HEK293 (cell line): ENCODE measurements around the gene LIN7C.

ENCODE experiments used
- CTCF ChIA-PET: fragments of 350-600 bp; formaldehyde crosslinking; extraction: SDS; loops from one replicate; lab custom pipeline; 2021; ENCODE audit warnings: antibody characterized with exemption; lab: Yijun Ruan, JAX
- POLR2A ChIA-PET: fragments of 300-600 bp; formaldehyde crosslinking; extraction: SDS; loops from one replicate; lab custom pipeline; 2020; ENCODE audit warnings: antibody characterized with exemption, inconsistent platforms; lab: Yijun Ruan, JAX
- H3K27ac ChIP-seq: fragments of 200-500 bp; sonication (Bioruptor generic); 2 replicates; pipeline ENCODE4 v1.5.1; 2014; ENCODE audit warnings: low read depth, low read length, control low read depth, inconsistent platforms; ENCODE audit errors: extremely low read depth
- H3K36me3 ChIP-seq, 2 experiments: fragments of 200-500 bp in 1 of 2; sonication (Bioruptor generic) in 1 of 2; 1 replicate in 1 of 2; 2 replicates in 1 of 2; pipeline ENCODE4 v1.5.1; 2014 to 2017; ENCODE audit warnings: inconsistent platforms in 2 of 2, low read length in 2 of 2; ENCODE audit not compliant: control insufficient read depth in 2 of 2, insufficient read depth in 1 of 2
- H3K4me1 ChIP-seq: fragments of 200-500 bp; sonication (Bioruptor generic); 2 replicates; pipeline ENCODE4 v1.5.1; 2014; ENCODE audit warnings: mild to moderate bottlenecking, low read length, inconsistent platforms; ENCODE audit not compliant: control insufficient read depth, insufficient read depth
- H3K4me3 ChIP-seq: 2 replicates; pipeline ENCODE4 v1.5.1; 2011; ENCODE audit warnings: low read depth, mild to moderate bottlenecking, control low read depth, low read length, moderate library complexity
- H3K9me3 ChIP-seq: fragments of 200-500 bp; sonication (Bioruptor generic); 2 replicates; pipeline ENCODE4 v1.5.1; 2014; ENCODE audit warnings: low read depth, low read length, inconsistent platforms; ENCODE audit not compliant: control insufficient read depth, insufficient read depth
- HOXC10 ChIP-seq: sonication (generic); formaldehyde crosslinking; IDR thresholded peaks from 2 replicates; pipeline ENCODE4 v1.8.1; 2023; ENCODE audit warnings: mild to moderate bottlenecking, missing genetic modification reagents
- TRIM28 ChIP-seq: IDR thresholded peaks from 2 replicates; pipeline ENCODE4 v1.6.1; 2011; ENCODE audit warnings: low read length, control low read depth, borderline replicate concordance
- TSHZ1 ChIP-seq: fragments of 450-650 bp; formaldehyde crosslinking; IDR thresholded peaks from 2 replicates; pipeline ENCODE4 v1.5.1; 2016; ENCODE audit warnings: missing biosample characterization, missing genetic modification characterization, borderline replicate concordance
- ZBTB20 ChIP-seq: fragments of 450-650 bp; formaldehyde crosslinking; IDR thresholded peaks from 2 replicates; pipeline ENCODE4 v1.5.1; 2016; ENCODE audit warnings: missing biosample characterization, missing genetic modification characterization
- ZBTB48 ChIP-seq: fragments of 450-650 bp; formaldehyde crosslinking; IDR thresholded peaks from 2 replicates; pipeline ENCODE4 v1.5.1; 2016; ENCODE audit warnings: missing biosample characterization, missing genetic modification characterization
- ZNF146 ChIP-seq: fragments of 450-650 bp; formaldehyde crosslinking; IDR thresholded peaks from 2 replicates; pipeline ENCODE4 v1.5.1; 2016; ENCODE audit warnings: missing biosample characterization, missing genetic modification characterization
- ZNF174 ChIP-seq: fragments of 450-650 bp; formaldehyde crosslinking; IDR thresholded peaks from 2 replicates; pipeline ENCODE4 v1.5.0; 2017; ENCODE audit warnings: missing biosample characterization, mild to moderate bottlenecking, missing genetic modification characterization
- ZNF175 ChIP-seq: fragments of 450-650 bp; formaldehyde crosslinking; IDR thresholded peaks from 2 replicates; pipeline ENCODE4 v1.5.1; 2016; ENCODE audit warnings: missing biosample characterization, missing genetic modification characterization
- ZNF184 ChIP-seq: fragments of 450-650 bp; IDR thresholded peaks from 2 replicates; pipeline ENCODE4 v1.5.1; 2018; ENCODE audit warnings: missing biosample characterization, mild to moderate bottlenecking, missing genetic modification characterization
- ZNF280C ChIP-seq: fragments of 450-650 bp; formaldehyde crosslinking; IDR thresholded peaks from 2 replicates; pipeline ENCODE4 v1.5.1; 2016; ENCODE audit warnings: missing biosample characterization, missing genetic modification characterization
- ZNF302 ChIP-seq: fragments of 450-650 bp; formaldehyde crosslinking; IDR thresholded peaks from 2 replicates; pipeline ENCODE4 v1.5.1; 2016; ENCODE audit warnings: missing biosample characterization, missing genetic modification characterization, low read depth
- ZNF37A ChIP-seq: fragments of 450-650 bp; IDR thresholded peaks from 2 replicates; pipeline ENCODE4 v1.5.1; 2018; ENCODE audit warnings: missing biosample characterization, missing genetic modification characterization
- ZNF416 ChIP-seq: fragments of 450-650 bp; formaldehyde crosslinking; IDR thresholded peaks from 2 replicates; pipeline ENCODE4 v1.5.1; 2016; ENCODE audit warnings: missing biosample characterization, missing genetic modification characterization
- ZNF544 ChIP-seq: fragments of 450-650 bp; formaldehyde crosslinking; IDR thresholded peaks from 2 replicates; pipeline ENCODE4 v1.5.0; 2017; ENCODE audit warnings: missing biosample characterization, missing genetic modification characterization
- ZNF571 ChIP-seq: fragments of 450-650 bp; formaldehyde crosslinking; IDR thresholded peaks from 2 replicates; pipeline ENCODE4 v1.5.0; 2017; ENCODE audit warnings: missing biosample characterization, missing genetic modification characterization
- ZNF600 ChIP-seq: fragments of 450-650 bp; formaldehyde crosslinking; IDR thresholded peaks from 2 replicates; pipeline ENCODE4 v1.5.1; 2016; ENCODE audit warnings: missing biosample characterization, missing genetic modification characterization
- ZNF670 ChIP-seq: fragments of 450-650 bp; formaldehyde crosslinking; IDR thresholded peaks from 2 replicates; pipeline ENCODE4 v1.5.1; 2016; ENCODE audit warnings: missing biosample characterization, missing genetic modification characterization, low read depth
- ZNF785 ChIP-seq: fragments of 450-650 bp; formaldehyde crosslinking; IDR thresholded peaks from 2 replicates; pipeline ENCODE4 v1.5.1; 2016; ENCODE audit warnings: missing biosample characterization, missing genetic modification characterization
- ZSCAN23 ChIP-seq: fragments of 450-650 bp; formaldehyde crosslinking; IDR thresholded peaks from 2 replicates; pipeline ENCODE4 v1.5.1; 2016; ENCODE audit warnings: missing biosample characterization, missing genetic modification characterization
- ZSCAN30 ChIP-seq: fragments of 450-650 bp; IDR thresholded peaks from 2 replicates; pipeline ENCODE4 v1.5.1; 2018; ENCODE audit warnings: missing biosample characterization, mild to moderate bottlenecking, missing genetic modification characterization, moderate library complexity

The LIN7C gene

GRCh38 chr11:27470826-27471588 lies 35.6 kb downstream of the LIN7C start:
- Histone ChIP-seq H3K4me1 (no peaks in the 10 kb centered on the region), H3K9me3 (no peaks in the 10 kb centered on the region), H3K27ac (peak overlapping the region; percentile 56; the same call in 1 of the 2 replicates), H3K4me3 (peak overlapping the region; percentile 79), H3K36me3 (no peaks in the 10 kb centered on the region)
- ChIA-PET CTCF (interaction anchor here (0.6 to 0.7 kb wide), 2 partner anchors 14 to 80 kb away, joined by 3 read pairs; no protein-coding TSS in a partner anchor), POLR2A (interaction anchor here (0.7 to 1.6 kb wide), 4 partner anchors 14 to 637 kb away, joined by 3 read pairs; partner anchors contain the start of genes CCDC34, KIF18A and METTL15)
- peak; percentile 73; the same call in 1 of the 2 replicates for TF ChIP-seq ZBTB48 (tag by site-specific recombination)
- no peak for TF ChIP-seq ZSCAN23
- no peak for TF ChIP-seq ZNF571 (tag by site-specific recombination)
- TF ChIP-seq ZBTB20 (tag by site-specific recombination) = 0 out of 2 replicates have a peak, but pooled peaks have one; percentile 55
- TF ChIP-seq ZSCAN30 = no peak
- no peak for TF ChIP-seq HOXC10 (CRISPR knock-in tag)
- TF ChIP-seq ZNF174 (tag by site-specific recombination) = no peak
- TF ChIP-seq TRIM28 = 0 out of 2 replicates have a peak, but pooled peaks have one; percentile 24
- TF ChIP-seq ZNF600 = 0 out of 2 replicates have a peak, but pooled peaks have one; percentile 27

- no peaks in the 10 kb centered on the region for H3K36me3 ChIP-seq
- no peak for TF ChIP-seq ZNF280C (tag by site-specific recombination)
- no peak for TF ChIP-seq ZNF146 (tag by site-specific recombination)
- TF ChIP-seq ZNF302 = no peak
- TF ChIP-seq ZNF416 = no peak
- no peak for TF ChIP-seq ZNF785 (tag by site-specific recombination)
- no peak for TF ChIP-seq ZNF175
- no peak for TF ChIP-seq ZNF37A (tag by site-specific recombination)
- no peak for TF ChIP-seq ZNF670
- no peak for TF ChIP-seq TSHZ1 (tag by site-specific recombination)
- TF ChIP-seq ZNF184 = no peak
- TF ChIP-seq ZNF544 (tag by site-specific recombination) = no peak
- H3K4me3 ChIP-seq = peak overlapping the region; percentile 79
- no peak overlapping the region for H3K27ac ChIP-seq
- POLR2A ChIA-PET = no interaction called here
- CTCF ChIA-PET = interaction anchor here (1.2 kb wide), 1 partner anchor 286 kb away, joined by 4 read pairs; no protein-coding TSS in a partner anchor
- no peaks in the 10 kb centered on the region for H3K9me3 ChIP-seq
- H3K4me1 ChIP-seq = peaks cover 2% of the 10 kb centered on the region; the same call in 1 of the 2 replicates
Measured at GRCh38 chr11:27470166-27470565, 36.4 kb downstream of the LIN7C start.
